Measurements from ENCODE around the gene LRCH4. TPM values are rescaled to one million over a fixed set of nuclear protein-coding genes. Genes with fewer than 3 reads are reported as not detected.
"Not testable (repeated sequence)": the region's sequence is repeated elsewhere in the genome, so short reads cannot be mapped to it uniquely, and the experiment has no call there.

Gene LRCH4
- total and polyA plus RNA-seq, 8 donors = 42.3 to 86.5 (median 57.9) TPM

- Histone ChIP-seq H3K9me3 (no peaks in the 10 kb centered on the region), H3K27ac (peak overlapping the region in 1 of 2 donors; percentile 41), H3K27me3 (no peaks in the 10 kb centered on the region), H3K4me1 (peaks cover 0 to 18% of the 10 kb centered on the region in 2 donors), H3K36me3 (peaks cover 0 to 49% of the 10 kb centered on the region in 2 donors), H3K4me3 (no peak overlapping the region)
- TF ChIP-seq CTCF (IDR thresholded peaks at IDR 0.05) = no peak
- intact Hi-C loops (cut with DNase I) = loop anchor here (5.0 kb wide), 1 partner anchor 84 kb away; no protein-coding TSS in a partner anchor
- DNase-seq = no peak
- ATAC-seq = peak; percentile 72
Observed at GRCh38 chr7:100556541-100556940, 29.4 kb downstream of the LRCH4 start.

DNA sequence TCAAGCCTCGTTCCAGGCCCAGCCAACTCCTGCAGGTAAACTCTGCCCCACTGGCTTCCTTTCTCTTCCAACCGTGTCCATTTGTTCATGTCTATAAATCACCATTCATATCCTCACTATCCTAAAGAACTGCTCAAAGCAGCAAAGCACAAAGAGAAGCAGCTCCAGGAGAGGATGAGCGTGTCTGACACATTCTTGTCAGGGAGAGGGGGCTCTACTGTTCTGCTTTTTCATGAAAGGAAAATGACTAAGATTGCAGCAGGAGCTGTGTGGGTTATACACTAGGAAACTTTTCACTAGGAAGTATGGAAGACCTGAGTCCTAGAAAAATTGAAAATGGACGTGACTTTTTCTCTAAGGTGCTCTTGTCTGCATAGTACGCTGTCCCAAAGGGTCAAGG, 30.2 kb downstream of the LRCH4 start:
- Histone ChIP-seq H3K27me3 (no peaks in the 10 kb centered on the region), H3K9me3 (no peaks in the 10 kb centered on the region), H3K4me3 (no peak overlapping the region), H3K36me3 (peaks cover 0 to 50% of the 10 kb centered on the region in 2 donors), H3K27ac (peak overlapping the region in 1 of 2 donors; percentile 41), H3K4me1 (peaks cover 0 to 20% of the 10 kb centered on the region in 2 donors)
- no peak for TF ChIP-seq CTCF (IDR thresholded peaks at IDR 0.05)
- DNase-seq (no peak), ATAC-seq (no peak)
- intact Hi-C loops (cut with DNase I) = loop anchor here (5.0 kb wide), 1 partner anchor 83 kb away; no protein-coding TSS in a partner anchor

DNA sequence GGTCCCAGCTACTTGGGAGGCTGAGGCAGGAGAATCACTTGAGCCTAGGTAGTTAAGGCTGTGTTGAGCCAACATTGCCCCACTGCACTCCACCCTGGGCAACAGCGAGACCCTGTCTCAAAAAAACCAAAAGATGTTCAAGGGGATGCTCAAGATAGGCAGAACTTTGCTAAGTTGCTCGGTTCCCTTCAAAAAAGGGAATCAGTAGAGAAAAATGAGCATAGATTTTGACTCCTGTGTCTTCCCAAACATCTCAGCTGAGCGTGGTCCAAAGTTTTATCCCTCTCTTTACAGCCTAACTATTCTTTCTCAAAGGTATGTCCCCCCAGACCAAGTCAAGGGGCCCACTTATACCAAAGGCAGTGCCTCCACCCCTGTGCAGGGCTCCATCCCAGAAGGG, 32.9 kb downstream of the LRCH4 start:
- H3K36me3 ChIP-seq = peaks cover 0 to 54% of the 10 kb centered on the region in 2 donors
- H3K27ac ChIP-seq = no peak overlapping the region
- DNase-seq = no peak

GRCh38 chr7:100552532-100552931, 33.4 kb downstream of the LRCH4 start:
- Histone ChIP-seq H3K4me1 (peaks cover 16 to 41% of the 10 kb centered on the region in 2 donors), H3K27ac (no peak overlapping the region), H3K9me3 (no peaks in the 10 kb centered on the region), H3K36me3 (peaks cover 0 to 54% of the 10 kb centered on the region in 2 donors), H3K4me3 (no peak overlapping the region), H3K27me3 (no peaks in the 10 kb centered on the region)
- DNase-seq (no peak), ATAC-seq (no peak)
- intact Hi-C loops (cut with DNase I) = no loop called here
- no peak for TF ChIP-seq CTCF (IDR thresholded peaks at IDR 0.05)

More for the DNA sequence above, 32.9 kb downstream of the LRCH4 start:
- Histone ChIP-seq H3K9me3 (no peaks in the 10 kb centered on the region), H3K4me1 (peaks cover 12 to 36% of the 10 kb centered on the region in 2 donors), H3K4me3 (no peak overlapping the region), H3K27me3 (no peaks in the 10 kb centered on the region)
- intact Hi-C loops (cut with DNase I) = no loop called here
- ATAC-seq = no peak
- TF ChIP-seq CTCF (IDR thresholded peaks at IDR 0.05) = no peak

- intact Hi-C loops (cut with DNase I) = not testable (repeated sequence)
Observed at GRCh38 chr7:100548446-100548845, 37.5 kb downstream of the LRCH4 start.

GRCh38 chr7:100547872-100548271, 38.1 kb downstream of the LRCH4 start:
- intact Hi-C loops (cut with DNase I) = no loop called here
- Histone ChIP-seq H3K27ac (peak overlapping the region; percentile 82 to 89), H3K4me3 (no peak overlapping the region), H3K4me1 (peaks cover 46 to 74% of the 10 kb centered on the region in 2 donors), H3K9me3 (no peaks in the 10 kb centered on the region), H3K27me3 (no peaks in the 10 kb centered on the region), H3K36me3 (peaks cover 0 to 21% of the 10 kb centered on the region in 2 donors)
- no peak for TF ChIP-seq CTCF (IDR thresholded peaks at IDR 0.05)
- peak in 1 of 4 donors; percentile 51 for DNase-seq
- peak; percentile 19 for ATAC-seq

More at GRCh38 chr7:100548446-100548845, 37.5 kb downstream of the LRCH4 start:
- not testable (repeated sequence) for ATAC-seq, H3K27me3 ChIP-seq, H3K4me3 ChIP-seq, DNase-seq, H3K9me3 ChIP-seq
- peak overlapping the region; percentile 82 to 89 for H3K27ac ChIP-seq
- peaks cover 0 to 26% of the 10 kb centered on the region in 2 donors for H3K36me3 ChIP-seq
- peaks cover 46 to 71% of the 10 kb centered on the region in 2 donors for H3K4me1 ChIP-seq

Data from left lung (tissue), 10 donors.